Transverse colon (tissue), 3 donors: Measurements from ENCODE around the gene NSUN3.

Experiments used
- POLR2A ChIP-seq: fragments of 450-650 bp; IDR thresholded peaks from one replicate; pipeline ENCODE4 v1.6.1; 2016; ENCODE audit warnings: antibody characterized with exemption, mild to moderate bottlenecking, moderate library complexity
- TF ChIP-seq, protein P1 (sequence below), 5 experiments: fragments of 200-600 bp in 3 of 5; fragments of 450-650 bp in 2 of 5; sonication (generic) in 3 of 5; IDR thresholded peaks; 1 replicate in 2 of 5; 2 replicates in 3 of 5; pipeline ENCODE4 v1.5.1; 2016 to 2017; ENCODE audit warnings: antibody characterized with exemption in 5 of 5, inconsistent platforms in 3 of 5, mild to moderate bottlenecking in 2 of 5, moderate library complexity in 1 of 5

DNA sequence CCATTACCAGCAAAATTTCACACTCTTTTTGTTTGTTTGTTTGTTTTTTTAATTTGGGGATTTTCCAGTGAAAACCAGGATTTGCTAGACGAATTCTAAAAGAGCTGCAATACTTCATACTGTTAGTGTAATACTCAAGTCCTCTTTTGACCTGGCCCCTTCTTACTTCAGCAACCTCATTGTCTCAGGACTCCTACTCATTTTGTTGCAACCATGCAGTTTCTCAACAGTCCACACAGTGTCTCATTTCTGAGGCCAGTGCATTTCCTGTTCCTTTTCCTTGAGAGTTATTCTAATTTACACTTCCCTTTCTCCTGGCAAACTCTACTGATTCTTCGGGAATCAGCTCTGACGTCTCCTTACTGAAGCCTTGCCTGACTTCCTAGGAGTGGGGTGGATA, 35.6 kb downstream of the NSUN3 start:
- TF ChIP-seq POLR2A = no peak
- TF ChIP-seq, protein P1, sequence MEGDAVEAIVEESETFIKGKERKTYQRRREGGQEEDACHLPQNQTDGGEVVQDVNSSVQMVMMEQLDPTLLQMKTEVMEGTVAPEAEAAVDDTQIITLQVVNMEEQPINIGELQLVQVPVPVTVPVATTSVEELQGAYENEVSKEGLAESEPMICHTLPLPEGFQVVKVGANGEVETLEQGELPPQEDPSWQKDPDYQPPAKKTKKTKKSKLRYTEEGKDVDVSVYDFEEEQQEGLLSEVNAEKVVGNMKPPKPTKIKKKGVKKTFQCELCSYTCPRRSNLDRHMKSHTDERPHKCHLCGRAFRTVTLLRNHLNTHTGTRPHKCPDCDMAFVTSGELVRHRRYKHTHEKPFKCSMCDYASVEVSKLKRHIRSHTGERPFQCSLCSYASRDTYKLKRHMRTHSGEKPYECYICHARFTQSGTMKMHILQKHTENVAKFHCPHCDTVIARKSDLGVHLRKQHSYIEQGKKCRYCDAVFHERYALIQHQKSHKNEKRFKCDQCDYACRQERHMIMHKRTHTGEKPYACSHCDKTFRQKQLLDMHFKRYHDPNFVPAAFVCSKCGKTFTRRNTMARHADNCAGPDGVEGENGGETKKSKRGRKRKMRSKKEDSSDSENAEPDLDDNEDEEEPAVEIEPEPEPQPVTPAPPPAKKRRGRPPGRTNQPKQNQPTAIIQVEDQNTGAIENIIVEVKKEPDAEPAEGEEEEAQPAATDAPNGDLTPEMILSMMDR (IDR thresholded peaks at IDR 0.05) = no peak
